Dermis blood vessel endothelial cell (primary cell): ENCODE measurements around the gene WNT9B. TPM values are rescaled to one million over a fixed set of nuclear protein-coding genes. Genes with fewer than 3 reads are reported as not detected.

Source experiments
- DNase-seq: peaks from one replicate; pipeline ENCODE4 v3.0.0; 2010
- total RNA-seq: library from RNA; depleted of rRNA; stranded (reverse); fragments of >200 nt; gene quantifications from 2 replicates; pipeline ENCODE4 v1.2.3, GENCODE V29; 2014

WNT9B gene
- total RNA-seq, 1 donor from 2014 or later: not detected

GRCh38 chr17:46883871-46884520 is 32.6 kb downstream of the WNT9B start:
- DNase-seq: no peak

GRCh38 chr17:46884552-46884951 is 33.2 kb downstream of the WNT9B start:
- DNase-seq: no peak

GRCh38 chr17:46885415-46886309 is 34.3 kb downstream of the WNT9B start:
- DNase-seq: no peak

GRCh38 chr17:46886310-46886663 is 34.9 kb downstream of the WNT9B start:
- no peak for DNase-seq

GRCh38 chr17:46887717-46888116 is 36.3 kb downstream of the WNT9B start:
- no peak for DNase-seq

GRCh38 chr17:46888727-46889126 is 37.3 kb downstream of the WNT9B start:
- no peak for DNase-seq

- no peak for DNase-seq
Measured at GRCh38 chr17:46889519-46889918, 38.1 kb downstream of the WNT9B start.

GRCh38 chr17:46889992-46890564 is 38.7 kb downstream of the WNT9B start:
- DNase-seq: no peak

GRCh38 chr17:46890638-46891037 is 39.3 kb downstream of the WNT9B start:
- DNase-seq: no peak

GRCh38 chr17:46892192-46892703 is 40.9 kb downstream of the WNT9B start:
- no peak for DNase-seq

GRCh38 chr17:46894024-46894423 is 42.6 kb downstream of the WNT9B start:
- no peak for DNase-seq

- no peak for DNase-seq
Measured at GRCh38 chr17:46894476-46895151, 43.2 kb downstream of the WNT9B start.

GRCh38 chr17:46895171-46895570 is 43.8 kb downstream of the WNT9B start:
- DNase-seq: no peak

- no peak for DNase-seq
Measured at GRCh38 chr17:46896991-46897390, 45.6 kb downstream of the WNT9B start.

GRCh38 chr17:46898364-46898763 is 47.0 kb downstream of the WNT9B start:
- no peak for DNase-seq

GRCh38 chr17:46898860-46899259 is 47.5 kb downstream of the WNT9B start:
- no peak for DNase-seq

- DNase-seq: no peak
Measured at GRCh38 chr17:46901291-46901690, 49.9 kb downstream of the WNT9B start.

- DNase-seq: no peak
Measured at GRCh38 chr17:46903762-46904672, 52.6 kb downstream of the WNT9B start.

GRCh38 chr17:46908068-46908737 is 56.8 kb downstream of the WNT9B start:
- no peak for DNase-seq

GRCh38 chr17:46910179-46910927 is 59.0 kb downstream of the WNT9B start:
- no peak for DNase-seq

GRCh38 chr17:46911311-46911710 is 59.9 kb downstream of the WNT9B start:
- no peak for DNase-seq
